Activated gamma-delta T cell treated with Interleukin-2 at 50 U/mL for 16 hours (primary cell): ENCODE results near the gene MED16.
"Not testable (repeated sequence)": the region's sequence is repeated elsewhere in the genome, so short reads cannot be mapped to it uniquely, and the experiment has no call there.

ENCODE experiments used
- DNase-seq: peaks from one replicate; pipeline ENCODE4 v3.0.0-alpha.2; 2020

MED16 gene

DNA sequence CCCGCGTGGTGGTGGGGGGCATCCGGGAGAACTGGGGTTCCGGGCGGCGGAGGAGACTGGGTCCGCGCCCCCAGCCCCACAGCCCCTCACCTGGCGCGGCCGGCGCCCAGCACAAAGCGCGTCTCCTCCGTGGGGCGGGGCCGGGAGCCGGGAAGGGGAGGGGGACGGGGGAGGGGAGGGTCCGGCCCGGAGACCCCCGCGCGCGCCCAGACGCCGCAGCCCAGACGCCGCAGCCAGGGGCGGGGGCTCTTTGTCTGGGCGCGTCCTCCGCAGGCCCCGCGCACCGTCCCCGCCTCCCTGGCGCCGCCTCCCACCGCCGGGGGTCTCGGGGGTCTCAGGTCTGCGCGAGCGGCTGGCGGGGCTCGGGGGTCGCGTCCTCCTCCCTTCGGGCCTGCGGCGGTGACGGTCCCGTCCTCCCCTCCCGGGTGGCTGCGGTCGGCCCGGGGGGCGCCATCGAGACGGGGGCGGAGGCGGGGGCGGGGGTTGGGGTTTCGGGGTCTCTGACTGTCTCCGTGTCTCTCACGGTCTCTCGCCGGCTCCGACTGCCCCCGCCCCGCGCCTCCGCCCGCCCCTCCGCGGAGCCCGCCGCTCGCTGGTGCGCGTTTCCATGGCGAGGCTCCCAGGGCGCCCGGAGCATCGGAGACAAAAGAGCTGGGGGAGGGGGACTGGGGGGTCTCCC, 71.0 kb downstream of the MED16 start, which contains the start of gene PLPPR3:
Gene PLPPR3, minus strand, starts transcription at position 131 of the 679 bp plus-strand sequence. CDS start 396 bp downstream, outside the sequence.
- DNase-seq, result no peak

DNA sequence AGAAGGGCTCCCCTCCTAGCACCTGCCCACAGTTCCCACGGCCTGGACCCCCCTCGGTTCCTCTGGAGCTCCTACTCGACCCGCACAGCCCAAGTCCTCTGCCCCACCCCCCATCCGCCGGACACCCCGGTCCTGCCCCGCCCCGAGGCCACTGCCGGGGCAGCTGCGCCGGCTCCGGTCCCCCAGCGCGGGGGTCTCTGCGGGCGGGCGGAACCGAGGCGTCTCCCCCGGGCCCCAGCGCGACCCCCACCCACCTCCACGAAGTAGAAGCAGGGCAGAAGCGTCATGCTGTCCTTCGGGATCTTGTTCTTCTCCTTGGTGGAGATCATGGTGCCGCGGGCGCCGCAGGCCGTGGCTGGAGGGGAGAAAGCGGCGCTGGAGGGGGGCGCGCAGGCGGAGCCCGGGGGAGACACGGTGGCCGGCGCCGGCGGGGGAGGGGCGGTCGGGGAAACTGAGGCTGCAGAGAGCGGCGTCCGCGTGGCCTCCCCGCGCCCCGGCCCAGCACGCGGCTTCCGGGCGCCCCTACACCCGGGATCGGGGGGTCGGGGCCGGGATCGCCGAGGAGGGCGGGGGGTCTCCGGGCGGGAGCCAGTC, 71.7 kb downstream of the MED16 start:
- DNase-seq, result no peak

DNA sequence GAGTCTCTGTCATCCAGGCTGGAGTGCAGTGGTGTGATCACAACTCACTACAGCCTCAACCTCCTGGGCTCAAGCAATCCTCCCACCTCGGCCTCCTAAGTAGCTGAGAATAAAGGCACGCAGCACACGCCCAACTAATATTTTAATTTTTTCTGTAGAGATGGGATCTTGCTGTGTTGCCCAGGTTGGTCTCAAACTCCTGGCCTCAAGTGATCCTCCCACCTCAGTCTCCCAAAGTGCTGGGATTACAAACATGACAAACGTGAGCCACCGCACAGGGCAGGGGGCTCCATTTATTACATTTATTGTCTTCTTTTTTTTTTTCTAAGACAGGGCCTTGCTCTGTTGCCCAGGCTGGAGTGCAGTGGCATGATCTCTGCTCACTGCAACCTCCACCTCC, 72.8 kb downstream of the MED16 start:
- DNase-seq, result not testable (repeated sequence)
